Measurements from ENCODE around the gene CCR7. TPM values are rescaled to one million over a fixed set of nuclear protein-coding genes. Genes with fewer than 3 reads are reported as not detected.

Gene CCR7
- total and polyA plus RNA-seq, 10 donors, result 29.0 to 79.1 (median 55.0) TPM

DNA sequence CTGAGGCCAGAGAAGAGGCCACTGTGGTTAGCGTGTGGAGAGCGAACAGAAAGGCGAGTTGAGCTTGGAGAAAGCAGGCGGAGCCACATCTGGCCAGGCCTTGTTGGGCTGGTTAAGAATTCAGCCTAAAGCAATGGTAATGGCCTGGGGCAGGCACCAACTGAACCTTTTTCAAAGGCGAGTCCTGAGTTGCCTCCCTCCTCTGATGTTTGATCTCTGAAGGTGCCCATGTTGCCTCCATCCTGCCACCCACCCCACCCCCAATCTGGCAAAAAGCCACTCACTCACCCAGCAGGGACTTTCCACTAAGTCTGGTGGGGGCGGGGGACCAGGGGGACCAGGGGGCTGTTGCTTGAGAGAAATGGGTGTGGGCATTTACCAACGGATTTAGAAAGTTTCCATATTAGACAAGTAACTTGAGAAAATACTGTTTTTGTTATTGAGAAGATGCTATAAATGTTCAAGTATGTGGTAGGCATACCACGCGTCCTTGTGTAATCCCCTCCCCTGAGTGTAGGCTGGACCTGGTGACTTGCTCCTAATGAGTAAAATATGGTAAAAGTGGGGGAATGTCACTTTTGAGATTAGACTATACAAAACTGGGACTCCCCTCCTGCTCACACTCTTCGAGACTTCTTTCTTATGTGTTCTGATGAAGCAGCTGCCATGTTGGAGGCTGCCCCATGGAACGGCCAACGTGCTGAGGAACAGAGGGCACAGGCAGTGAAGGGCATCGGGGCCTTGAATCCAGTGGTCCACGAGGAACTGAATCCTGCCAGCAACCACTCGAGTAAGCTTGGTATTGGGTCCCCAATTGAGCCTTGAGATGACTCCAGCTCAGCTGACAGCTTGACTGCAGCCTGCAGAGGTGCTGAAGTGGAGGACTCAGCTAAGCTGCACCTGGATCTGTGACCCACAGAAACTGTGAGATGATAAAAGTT is 34.0 kb downstream of the CCR7 start:
- Histone ChIP-seq H3K36me3 (no peaks in the 10 kb centered on the region), H3K4me1 (peaks cover 19 to 82% (median 56%) of the 10 kb centered on the region in 6 donors), H3K4me3 (no peak overlapping the region), H3K9me3 (no peaks in the 10 kb centered on the region), H3K27me3 (replicated peaks in 1 of 7) (no peaks in the 10 kb centered on the region), H3K27ac (no peak overlapping the region)
- WGBS, 5 donors, result 69 to 77% (median 72%) methylated on average over 15 of the region's 15 CpGs
- peak; percentile 71 for DNase-seq
- intact Hi-C loops (cut with DNase I; ENCODE audit: low total_unique reads), result loop anchor here (5.0 to 10.0 kb wide), 3 partner anchors 89 to 227 kb away; partner anchors contain the start of genes IGFBP4 and RARA
- TF ChIP-seq, protein P1, sequence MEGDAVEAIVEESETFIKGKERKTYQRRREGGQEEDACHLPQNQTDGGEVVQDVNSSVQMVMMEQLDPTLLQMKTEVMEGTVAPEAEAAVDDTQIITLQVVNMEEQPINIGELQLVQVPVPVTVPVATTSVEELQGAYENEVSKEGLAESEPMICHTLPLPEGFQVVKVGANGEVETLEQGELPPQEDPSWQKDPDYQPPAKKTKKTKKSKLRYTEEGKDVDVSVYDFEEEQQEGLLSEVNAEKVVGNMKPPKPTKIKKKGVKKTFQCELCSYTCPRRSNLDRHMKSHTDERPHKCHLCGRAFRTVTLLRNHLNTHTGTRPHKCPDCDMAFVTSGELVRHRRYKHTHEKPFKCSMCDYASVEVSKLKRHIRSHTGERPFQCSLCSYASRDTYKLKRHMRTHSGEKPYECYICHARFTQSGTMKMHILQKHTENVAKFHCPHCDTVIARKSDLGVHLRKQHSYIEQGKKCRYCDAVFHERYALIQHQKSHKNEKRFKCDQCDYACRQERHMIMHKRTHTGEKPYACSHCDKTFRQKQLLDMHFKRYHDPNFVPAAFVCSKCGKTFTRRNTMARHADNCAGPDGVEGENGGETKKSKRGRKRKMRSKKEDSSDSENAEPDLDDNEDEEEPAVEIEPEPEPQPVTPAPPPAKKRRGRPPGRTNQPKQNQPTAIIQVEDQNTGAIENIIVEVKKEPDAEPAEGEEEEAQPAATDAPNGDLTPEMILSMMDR (IDR thresholded peaks at IDR 0.05 in 8 of 11, conservative IDR thresholded peaks at IDR 0.05 in 3 of 11), result no peak
- TF ChIP-seq POLR2AphosphoS5 (IDR thresholded peaks at IDR 0.05), result no peak
- TF ChIP-seq POLR2A (IDR thresholded peaks at IDR 0.05), result no peak

DNA sequence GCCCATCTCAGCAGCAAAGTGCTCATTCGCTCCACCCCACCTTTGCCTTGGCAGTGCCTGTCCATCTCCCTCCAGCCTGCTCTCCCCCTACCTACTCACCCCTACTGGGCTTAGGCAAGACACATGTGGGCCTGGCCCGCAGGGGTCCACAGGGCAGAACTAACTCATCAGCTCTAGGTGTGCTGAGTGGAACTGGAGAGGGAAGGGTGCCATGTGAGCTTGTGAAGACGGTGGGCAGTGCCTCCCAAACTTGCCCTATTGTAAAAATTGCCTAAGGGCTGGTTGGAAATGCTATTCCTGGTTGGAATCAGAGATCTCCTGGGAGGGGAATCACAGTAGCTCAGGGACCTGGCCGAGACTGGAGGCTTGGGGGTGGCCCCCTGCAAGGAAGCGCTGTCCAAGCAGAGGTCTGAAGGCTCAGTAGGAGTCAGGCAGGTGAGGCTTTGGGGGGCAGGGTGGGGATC is 34.7 kb downstream of the CCR7 start:
- DNase-seq, result peak; percentile 64
- H3K27ac ChIP-seq, result no peak overlapping the region
- no peaks in the 10 kb centered on the region for H3K27me3 ChIP-seq (replicated peaks in 1 of 7)
- TF ChIP-seq, protein P1 (IDR thresholded peaks at IDR 0.05 in 8 of 11, conservative IDR thresholded peaks at IDR 0.05 in 3 of 11), result no peak
- TF ChIP-seq POLR2A (IDR thresholded peaks at IDR 0.05), result no peak
- TF ChIP-seq POLR2AphosphoS5 (IDR thresholded peaks at IDR 0.05), result no peak
- intact Hi-C loops (cut with DNase I; ENCODE audit: low total_unique reads), result loop anchor here (5.0 to 10.0 kb wide), 3 partner anchors 88 to 226 kb away; partner anchors contain the start of genes IGFBP4 and RARA
- H3K36me3 ChIP-seq, result no peaks in the 10 kb centered on the region
- 83 to 97% (median 93%) methylated on average over 5 of the region's 5 CpGs for WGBS, 5 donors
- H3K9me3 ChIP-seq, result peaks cover 0 to 6% (median 3%) of the 10 kb centered on the region in 8 donors
- H3K4me3 ChIP-seq, result no peak overlapping the region
- peaks cover 17 to 74% (median 50%) of the 10 kb centered on the region in 6 donors for H3K4me1 ChIP-seq

DNA sequence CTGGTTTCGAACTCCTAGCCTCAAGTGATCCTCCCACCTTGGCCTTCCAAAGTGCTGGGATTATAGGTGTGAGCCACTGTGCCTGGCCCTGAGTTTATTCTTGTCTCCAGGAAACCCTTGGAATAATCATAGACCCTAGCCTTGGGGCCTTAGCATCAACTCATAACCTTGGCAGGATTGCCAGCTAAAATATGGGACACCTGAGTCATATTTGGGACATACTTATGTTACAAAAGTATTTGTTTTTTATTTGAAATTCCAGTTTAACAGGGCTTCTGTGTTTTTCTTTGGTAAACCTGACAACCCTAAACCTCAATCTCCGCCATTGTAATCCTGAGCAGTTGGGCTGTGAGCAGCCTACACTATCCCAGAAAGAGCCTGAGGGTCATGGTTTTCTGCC is 35.3 kb downstream of the CCR7 start:
- H3K4me3 ChIP-seq, result no peak overlapping the region
- 92 to 100% (median 98%) methylated on average over 2 of the region's 2 CpGs for WGBS, 5 donors
- peaks cover 0 to 12% (median 8%) of the 10 kb centered on the region in 8 donors for H3K9me3 ChIP-seq
- no peaks in the 10 kb centered on the region for H3K36me3 ChIP-seq
- no peaks in the 10 kb centered on the region for H3K27me3 ChIP-seq (replicated peaks in 1 of 7)
- TF ChIP-seq POLR2AphosphoS5 (IDR thresholded peaks at IDR 0.05) (no peak), POLR2A (IDR thresholded peaks at IDR 0.05) (no peak)
- TF ChIP-seq, protein P1 (IDR thresholded peaks at IDR 0.05 in 8 of 11, conservative IDR thresholded peaks at IDR 0.05 in 3 of 11), result no peak
- DNase-seq, result peak; percentile 6
- H3K27ac ChIP-seq, result no peak overlapping the region
- intact Hi-C loops (cut with DNase I; ENCODE audit: low total_unique reads), result loop anchor here (5.0 to 10.0 kb wide), 4 partner anchors 55 to 225 kb away; partner anchors contain the start of genes IGFBP4 and RARA
- peaks cover 17 to 69% (median 44%) of the 10 kb centered on the region in 6 donors for H3K4me1 ChIP-seq

Measured in spleen (tissue), 11 donors.